ENCODE data around the gene NFATC4. TPM values are rescaled to one million over a fixed set of nuclear protein-coding genes. Genes with fewer than 3 reads are reported as not detected.

The NFATC4 gene
- total RNA-seq, 2 donors from 2014 or later, result 75.1 to 87.2 TPM

GRCh38 chr14:24416254-24416931 lies 48.4 kb downstream of the NFATC4 start:
- intact Hi-C loops (cut with DNase I), result no loop called here
- peak; percentile 78 for DNase-seq (ENCODE audit: low spot score)

- intact Hi-C loops (cut with DNase I), result no loop called here
These were observed 49.1 kb downstream of the NFATC4 start for GRCh38 chr14:24416932-24417619.

GRCh38 chr14:24417832-24418491 lies 50.0 kb downstream of the NFATC4 start:
- intact Hi-C loops (cut with DNase I), result no loop called here
- DNase-seq (ENCODE audit: low spot score), result peak; percentile 65

More at GRCh38 chr14:24416932-24417619, 49.1 kb downstream of the NFATC4 start:
- peak; percentile 73 for DNase-seq (ENCODE audit: low spot score)

- intact Hi-C loops (cut with DNase I), result no loop called here
- peak; percentile 47 for DNase-seq (ENCODE audit: low spot score)
These were observed 50.5 kb downstream of the NFATC4 start for GRCh38 chr14:24418492-24418873.

- DNase-seq (ENCODE audit: low spot score), result no peak
- intact Hi-C loops (cut with DNase I), result no loop called here
These were observed 54.3 kb downstream of the NFATC4 start for GRCh38 chr14:24422261-24422660.

GRCh38 chr14:24422694-24423601 lies 55.0 kb downstream of the NFATC4 start:
- DNase-seq (ENCODE audit: low spot score), result no peak
- intact Hi-C loops (cut with DNase I), result no loop called here

- intact Hi-C loops (cut with DNase I), result no loop called here
- no peak for DNase-seq (ENCODE audit: low spot score)
These were observed 57.7 kb downstream of the NFATC4 start for GRCh38 chr14:24425704-24426103.

GRCh38 chr14:24426150-24426911 lies 58.3 kb downstream of the NFATC4 start:
- DNase-seq (ENCODE audit: low spot score), result no peak
- intact Hi-C loops (cut with DNase I), result no loop called here

- peak; percentile 58 for DNase-seq (ENCODE audit: low spot score)
- intact Hi-C loops (cut with DNase I), result no loop called here
These were observed 59.0 kb downstream of the NFATC4 start for GRCh38 chr14:24426912-24427536.

- DNase-seq (ENCODE audit: low spot score), result peak; percentile 71
- intact Hi-C loops (cut with DNase I), result no loop called here
These were observed 59.8 kb downstream of the NFATC4 start for GRCh38 chr14:24427537-24428508.

- intact Hi-C loops (cut with DNase I), result loop anchor here in 1 of 2 donors (1.0 kb wide), 1 partner anchor 12 kb away; no protein-coding TSS in a partner anchor
- peak; percentile 76 for DNase-seq (ENCODE audit: low spot score)
These were observed 60.8 kb downstream of the NFATC4 start for GRCh38 chr14:24428628-24429394.

Other genes starting within 250 kb of the NFATC4 start
- under 1 TPM in 1 of 2 donors, not detected in 1; 0.38 TPM for gene FITM1, start 237.5 kb upstream of the NFATC4 start, total RNA-seq
- 100 to 1,000 TPM; 114 to 119 TPM for gene PSME1, start 232.0 kb upstream of the NFATC4 start, total RNA-seq
- gene EMC9, start 226.6 kb upstream of the NFATC4 start, total RNA-seq, result 10 to 100 TPM; 10.9 to 14.2 TPM
- 10 to 100 TPM; 72.6 to 97.7 TPM for gene PSME2, start 221.6 kb upstream of the NFATC4 start, total RNA-seq
- gene RNF31, start 220.7 kb upstream of the NFATC4 start, total RNA-seq, result 10 to 100 TPM; 34.9 to 53.7 TPM
- gene IRF9, start 206.9 kb upstream of the NFATC4 start, total RNA-seq, result 10 to 100 TPM; 53.7 to 92.4 TPM
- 1 to 10 TPM; 8.0 to 9.4 TPM for gene REC8, start 196.1 kb upstream of the NFATC4 start, total RNA-seq
- gene IPO4, start 179.4 kb upstream of the NFATC4 start, total RNA-seq, result 10 to 100 TPM; 24.9 to 30.6 TPM
- 10 to 100 TPM; 30.1 to 35.2 TPM for gene TM9SF1, start 172.7 kb upstream of the NFATC4 start, total RNA-seq
- not detected for gene TSSK4, start 162.5 kb upstream of the NFATC4 start, total RNA-seq
- gene CHMP4A, start 154.7 kb upstream of the NFATC4 start, total RNA-seq, result 10 to 100 TPM; 41.8 to 42.7 TPM
- gene MDP1, start 152.1 kb upstream of the NFATC4 start, total RNA-seq, result 10 to 100 TPM; 22.1 to 23.1 TPM
- 100 to 1,000 TPM; 121 to 125 TPM for gene NEDD8, start 135.8 kb upstream of the NFATC4 start, total RNA-seq
- gene GMPR2, start 135.3 kb upstream of the NFATC4 start, total RNA-seq, result 10 to 100 TPM; 34.4 to 42.0 TPM
- 10 to 100 TPM; 77.8 to 85.1 TPM for gene TINF2, start 125.6 kb upstream of the NFATC4 start, total RNA-seq
- 1 to 10 TPM in 1 of 2 donors, under 1 TPM in 1; 0.14 to 1.7 TPM for gene TGM1, start 105.0 kb upstream of the NFATC4 start, total RNA-seq
- 10 to 100 TPM; 14.5 to 17.3 TPM for gene RABGGTA, start 96.6 kb upstream of the NFATC4 start, total RNA-seq
- gene DHRS1, start 68.4 kb upstream of the NFATC4 start, total RNA-seq, result 10 to 100 TPM; 14.0 to 17.9 TPM
- gene NOP9, start 68.3 kb upstream of the NFATC4 start, total RNA-seq, result 10 to 100 TPM; 19.2 to 20.9 TPM
- gene CIDEB, start 60.2 kb upstream of the NFATC4 start, total RNA-seq, result 10 to 100 TPM; 10.1 to 10.8 TPM
- gene LTB4R2, start 58.0 kb upstream of the NFATC4 start, total RNA-seq, result 1 to 10 TPM; 2.5 to 4.0 TPM
- 1 to 10 TPM; 5.6 TPM for gene LTB4R, start 56.7 kb upstream of the NFATC4 start, total RNA-seq
- gene ADCY4, start 33.1 kb upstream of the NFATC4 start, total RNA-seq, result 10 to 100 TPM; 35.2 to 36.0 TPM
- gene RIPK3, start 28.2 kb upstream of the NFATC4 start, total RNA-seq, result 1 to 10 TPM; 8.5 to 9.2 TPM
- gene NYNRIN, start 30.8 kb downstream of the NFATC4 start, total RNA-seq, result 10 to 100 TPM; 13.1 to 15.1 TPM
- gene CBLN3, start 61.5 kb downstream of the NFATC4 start, total RNA-seq, result 1 to 10 TPM; 3.5 to 4.2 TPM
- 10 to 100 TPM; 41.4 to 41.8 TPM for gene KHNYN, start 61.8 kb downstream of the NFATC4 start, total RNA-seq
- 10 to 100 TPM; 31.6 to 36.4 TPM for gene SDR39U1, start 74.6 kb downstream of the NFATC4 start, total RNA-seq
- gene CMA1, start 140.1 kb downstream of the NFATC4 start, total RNA-seq, result 1 to 10 TPM in 1 of 2 donors, under 1 TPM in 1; 0.71 to 2.4 TPM
- 1 to 10 TPM; 3.1 to 6.9 TPM for gene CTSG, start 208.1 kb downstream of the NFATC4 start, total RNA-seq
- under 1 TPM in 1 of 2 donors, not detected in 1; 0.90 TPM for gene GZMH, start 241.5 kb downstream of the NFATC4 start, total RNA-seq